Neutrophil (primary cell): Measurements from ENCODE around the gene NRXN3.

Experiments used
- H3K27ac ChIP-seq: fragments of 200-600 bp; sonication (generic); 2 replicates; pipeline ENCODE4 v1.5.1; 2016; ENCODE audit warnings: mild to moderate bottlenecking, moderate library complexity
- H3K27me3 ChIP-seq: fragments of 200-600 bp; sonication (generic); 2 replicates; pipeline ENCODE4 v1.6.0; 2016; ENCODE audit warnings: mild to moderate bottlenecking
- H3K36me3 ChIP-seq: fragments of 200-600 bp; sonication (generic); 2 replicates; pipeline ENCODE4 v1.5.1; 2017
- H3K4me1 ChIP-seq, 2 experiments: fragments of 200-600 bp in 1 of 2; sonication (generic) in 1 of 2; 1 replicate in 1 of 2; 2 replicates in 1 of 2; pipeline versions ENCODE4 v1.5.1 to v1.6.1; 2013 to 2016; ENCODE audit warnings: low read depth in 1 of 2, low read length in 1 of 2, mild to moderate bottlenecking in 1 of 2, moderate library complexity in 1 of 2; ENCODE audit not compliant: control insufficient read depth in 1 of 2, insufficient read depth in 1 of 2
- H3K4me3 ChIP-seq, 2 experiments: fragments of 200-600 bp in 1 of 2; sonication (generic) in 1 of 2; 1 replicate in 1 of 2; 2 replicates in 1 of 2; pipeline ENCODE4 v1.5.1; 2013 to 2016; ENCODE audit warnings: low read depth in 1 of 2, low read length in 1 of 2, mild to moderate bottlenecking in 1 of 2, moderate library complexity in 1 of 2
- H3K9me3 ChIP-seq: fragments of 200-600 bp; sonication (generic); 2 replicates; pipeline ENCODE4 v1.5.1; 2016
- CTCF ChIP-seq: fragments of 200-600 bp; sonication (generic); IDR thresholded peaks from 2 replicates; pipeline ENCODE4 v1.5.1; 2016; ENCODE audit warnings: antibody characterized with exemption

NRXN3 gene

GRCh38 chr14:78403278-78403815 is 233.2 kb downstream of the NRXN3 start:
- Histone ChIP-seq H3K4me3 (no peak overlapping the region), H3K4me1 (no peaks in the 10 kb centered on the region), H3K27ac (no peak overlapping the region), H3K36me3 (no peaks in the 10 kb centered on the region), H3K27me3 (peaks cover 9% of the 10 kb centered on the region), H3K9me3 (no peaks in the 10 kb centered on the region)
- no peak for TF ChIP-seq CTCF

GRCh38 chr14:78405079-78405856 is 235.1 kb downstream of the NRXN3 start:
- peaks cover 9% of the 10 kb centered on the region for H3K27me3 ChIP-seq
- no peaks in the 10 kb centered on the region for H3K4me1 ChIP-seq
- no peak overlapping the region for H3K4me3 ChIP-seq
- no peak overlapping the region for H3K27ac ChIP-seq
- H3K9me3 ChIP-seq: no peaks in the 10 kb centered on the region
- TF ChIP-seq CTCF: no peak
- H3K36me3 ChIP-seq: no peaks in the 10 kb centered on the region

GRCh38 chr14:78412475-78412874 is 242.3 kb downstream of the NRXN3 start:
- Histone ChIP-seq H3K9me3 (no peaks in the 10 kb centered on the region), H3K36me3 (no peaks in the 10 kb centered on the region), H3K4me1 (no peaks in the 10 kb centered on the region), H3K27me3 (no peaks in the 10 kb centered on the region), H3K4me3 (no peak overlapping the region), H3K27ac (no peak overlapping the region)
- TF ChIP-seq CTCF: no peak

- H3K4me3 ChIP-seq: no peak overlapping the region
- no peak overlapping the region for H3K27ac ChIP-seq
- no peaks in the 10 kb centered on the region for H3K9me3 ChIP-seq
- no peak for TF ChIP-seq CTCF
- H3K27me3 ChIP-seq: no peaks in the 10 kb centered on the region
- no peaks in the 10 kb centered on the region for H3K36me3 ChIP-seq
- H3K4me1 ChIP-seq: no peaks in the 10 kb centered on the region
Observed at GRCh38 chr14:78414172-78414571, 244.0 kb downstream of the NRXN3 start.

- Histone ChIP-seq H3K27ac (no peak overlapping the region), H3K4me1 (no peaks in the 10 kb centered on the region), H3K4me3 (no peak overlapping the region), H3K36me3 (no peaks in the 10 kb centered on the region), H3K9me3 (no peaks in the 10 kb centered on the region), H3K27me3 (no peaks in the 10 kb centered on the region)
- no peak for TF ChIP-seq CTCF
Observed at GRCh38 chr14:78417532-78417931, 247.4 kb downstream of the NRXN3 start.
